Body of pancreas (tissue), 4 donors: ENCODE data around the gene CFAP57.

ENCODE experiments used
- POLR2A ChIP-seq, 3 donors: fragments of 450-650 bp; IDR thresholded peaks; one replicate each; pipeline ENCODE4 v1.6.1; 2016; ENCODE audit warnings: antibody characterized with exemption in 3 of 3, mild to moderate bottlenecking in 2 of 3
- TF ChIP-seq, protein P1 (sequence below), 7 experiments: fragments of 450-650 bp in 4 of 7; fragments of 200-600 bp in 3 of 7; sonication (generic) in 3 of 7; IDR thresholded peaks; one replicate each; pipeline ENCODE4 v1.5.1; 2016 to 2019; ENCODE audit warnings: antibody characterized with exemption in 7 of 7

DNA sequence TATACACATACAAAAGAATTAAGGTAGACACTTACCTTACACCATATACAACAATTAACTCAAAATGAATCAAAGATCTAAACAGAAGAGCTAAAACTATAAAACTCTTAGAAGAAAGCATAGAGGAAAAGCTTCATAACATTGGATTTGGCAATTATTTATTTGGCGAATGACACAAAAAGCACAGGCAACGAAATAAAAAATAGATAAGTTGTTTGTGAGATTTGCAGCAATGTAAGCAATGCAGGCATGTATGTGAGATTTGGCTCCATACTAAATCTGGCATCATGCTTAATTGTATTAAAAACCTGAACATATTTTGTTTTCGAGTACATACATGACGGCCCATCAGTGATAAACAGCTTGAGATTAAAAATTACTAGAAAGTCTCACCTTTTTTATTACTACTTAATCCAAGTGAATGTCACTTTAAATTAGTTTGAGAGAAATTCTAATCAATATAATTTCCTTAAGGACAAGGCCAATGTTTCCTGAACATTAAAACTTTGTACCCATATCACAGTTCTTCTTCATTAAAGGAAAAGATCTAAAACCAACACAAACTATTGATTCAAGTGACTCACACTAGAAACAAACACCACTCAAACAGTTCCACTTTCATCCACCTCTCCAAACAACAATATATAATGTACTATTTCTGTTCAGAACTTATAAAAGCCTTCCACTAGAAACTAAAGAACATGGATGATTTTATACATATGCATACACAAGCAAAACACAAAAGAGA lies 74.5 kb downstream of the CFAP57 start:
- TF ChIP-seq, protein P1, sequence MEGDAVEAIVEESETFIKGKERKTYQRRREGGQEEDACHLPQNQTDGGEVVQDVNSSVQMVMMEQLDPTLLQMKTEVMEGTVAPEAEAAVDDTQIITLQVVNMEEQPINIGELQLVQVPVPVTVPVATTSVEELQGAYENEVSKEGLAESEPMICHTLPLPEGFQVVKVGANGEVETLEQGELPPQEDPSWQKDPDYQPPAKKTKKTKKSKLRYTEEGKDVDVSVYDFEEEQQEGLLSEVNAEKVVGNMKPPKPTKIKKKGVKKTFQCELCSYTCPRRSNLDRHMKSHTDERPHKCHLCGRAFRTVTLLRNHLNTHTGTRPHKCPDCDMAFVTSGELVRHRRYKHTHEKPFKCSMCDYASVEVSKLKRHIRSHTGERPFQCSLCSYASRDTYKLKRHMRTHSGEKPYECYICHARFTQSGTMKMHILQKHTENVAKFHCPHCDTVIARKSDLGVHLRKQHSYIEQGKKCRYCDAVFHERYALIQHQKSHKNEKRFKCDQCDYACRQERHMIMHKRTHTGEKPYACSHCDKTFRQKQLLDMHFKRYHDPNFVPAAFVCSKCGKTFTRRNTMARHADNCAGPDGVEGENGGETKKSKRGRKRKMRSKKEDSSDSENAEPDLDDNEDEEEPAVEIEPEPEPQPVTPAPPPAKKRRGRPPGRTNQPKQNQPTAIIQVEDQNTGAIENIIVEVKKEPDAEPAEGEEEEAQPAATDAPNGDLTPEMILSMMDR (IDR thresholded peaks at IDR 0.05) = no peak
- no peak for TF ChIP-seq POLR2A (IDR thresholded peaks at IDR 0.05)
